ENCODE measurements around the gene SNX9. TPM values are rescaled to one million over a fixed set of nuclear protein-coding genes. Genes with fewer than 3 reads are reported as not detected.

The SNX9 gene
- total RNA-seq, 2 donors from 2014 or later, result 37.3 to 81.7 TPM

DNA sequence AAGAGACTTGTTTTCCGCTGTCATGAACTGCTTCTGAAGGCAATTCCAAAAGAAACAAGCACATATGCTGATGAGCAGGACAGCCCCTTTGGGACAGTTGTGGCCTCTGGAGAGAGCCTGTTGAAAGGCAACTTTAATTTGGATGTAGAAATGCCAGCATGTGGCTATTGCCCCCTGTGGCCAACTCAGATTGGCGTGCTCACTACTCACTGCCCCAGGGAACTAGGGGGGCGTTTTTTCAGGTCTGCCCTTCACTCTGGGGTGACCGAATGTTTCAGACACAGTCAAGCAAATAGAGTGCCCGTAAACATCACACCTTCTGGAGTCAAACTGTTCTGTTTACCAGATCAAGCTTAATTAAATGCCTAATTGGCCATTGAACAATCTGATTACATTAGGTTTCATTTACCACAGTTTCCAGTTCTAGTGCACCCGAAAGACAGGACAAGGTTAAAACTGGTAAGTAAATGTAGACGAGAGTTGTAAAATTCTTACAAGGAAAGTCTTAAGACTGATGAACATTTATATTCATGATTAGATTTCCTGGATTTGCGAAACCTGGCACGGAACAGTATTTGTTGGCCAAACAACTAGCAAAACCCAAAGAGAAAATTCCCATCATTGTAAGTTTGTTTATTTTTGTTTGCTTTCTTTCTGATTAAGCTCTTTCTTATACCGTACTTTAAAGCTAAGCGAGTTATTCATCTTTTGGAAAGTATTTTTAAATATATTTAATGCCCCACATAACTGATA, 82.7 kb downstream of the SNX9 start:
- intact Hi-C loops (cut with DNase I), result no loop called here
- no peak overlapping the region for H3K9ac ChIP-seq (ENCODE audit: low read depth in 2 of 2, low read length in 2 of 2)
- no peaks in the 10 kb centered on the region for H3K9me3 ChIP-seq
- peaks cover 8% of the 10 kb centered on the region for H3K36me3 ChIP-seq
- no peaks in the 10 kb centered on the region for H3K4me1 ChIP-seq
- H3K27ac ChIP-seq, result no peak overlapping the region
- H3K4me3 ChIP-seq, result no peak overlapping the region
- DNase-seq, result no peak
- no peaks in the 10 kb centered on the region for H3K27me3 ChIP-seq
- TF ChIP-seq, protein P1, sequence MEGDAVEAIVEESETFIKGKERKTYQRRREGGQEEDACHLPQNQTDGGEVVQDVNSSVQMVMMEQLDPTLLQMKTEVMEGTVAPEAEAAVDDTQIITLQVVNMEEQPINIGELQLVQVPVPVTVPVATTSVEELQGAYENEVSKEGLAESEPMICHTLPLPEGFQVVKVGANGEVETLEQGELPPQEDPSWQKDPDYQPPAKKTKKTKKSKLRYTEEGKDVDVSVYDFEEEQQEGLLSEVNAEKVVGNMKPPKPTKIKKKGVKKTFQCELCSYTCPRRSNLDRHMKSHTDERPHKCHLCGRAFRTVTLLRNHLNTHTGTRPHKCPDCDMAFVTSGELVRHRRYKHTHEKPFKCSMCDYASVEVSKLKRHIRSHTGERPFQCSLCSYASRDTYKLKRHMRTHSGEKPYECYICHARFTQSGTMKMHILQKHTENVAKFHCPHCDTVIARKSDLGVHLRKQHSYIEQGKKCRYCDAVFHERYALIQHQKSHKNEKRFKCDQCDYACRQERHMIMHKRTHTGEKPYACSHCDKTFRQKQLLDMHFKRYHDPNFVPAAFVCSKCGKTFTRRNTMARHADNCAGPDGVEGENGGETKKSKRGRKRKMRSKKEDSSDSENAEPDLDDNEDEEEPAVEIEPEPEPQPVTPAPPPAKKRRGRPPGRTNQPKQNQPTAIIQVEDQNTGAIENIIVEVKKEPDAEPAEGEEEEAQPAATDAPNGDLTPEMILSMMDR (IDR thresholded peaks at IDR 0.05), result no peak

DNA sequence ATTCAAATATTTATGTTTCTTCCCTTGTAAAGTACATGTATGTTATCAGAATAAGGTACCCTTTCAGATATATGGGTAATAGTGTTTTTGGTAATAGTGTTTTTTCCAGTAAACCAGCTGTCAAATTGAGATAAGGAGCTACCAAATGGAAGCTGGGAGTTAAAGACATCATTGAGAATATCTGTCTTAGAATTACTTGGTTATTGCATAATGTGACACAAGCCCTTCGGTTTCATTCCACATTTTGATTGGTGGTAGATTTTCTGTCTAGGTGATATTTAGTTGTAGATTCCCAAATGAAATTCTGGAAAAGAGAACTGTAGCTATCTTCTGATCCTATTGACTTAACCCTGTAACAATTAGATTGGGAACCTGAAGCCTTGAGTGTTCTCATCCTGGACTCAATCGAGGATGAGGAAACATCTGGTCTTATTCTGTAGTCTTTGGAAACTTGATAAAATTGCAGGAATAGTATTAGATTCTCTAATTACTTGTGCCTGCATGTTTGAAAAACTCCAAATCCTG, 83.6 kb downstream of the SNX9 start:
- Histone ChIP-seq H3K9me3 (no peaks in the 10 kb centered on the region), H3K9ac (ENCODE audit: low read depth in 2 of 2, low read length in 2 of 2) (no peak overlapping the region), H3K4me3 (no peak overlapping the region), H3K36me3 (peaks cover 8% of the 10 kb centered on the region), H3K27me3 (no peaks in the 10 kb centered on the region), H3K27ac (no peak overlapping the region), H3K4me1 (no peaks in the 10 kb centered on the region)
- TF ChIP-seq, protein P1 (IDR thresholded peaks at IDR 0.05), result no peak
- DNase-seq, result no peak
- intact Hi-C loops (cut with DNase I), result no loop called here

DNA sequence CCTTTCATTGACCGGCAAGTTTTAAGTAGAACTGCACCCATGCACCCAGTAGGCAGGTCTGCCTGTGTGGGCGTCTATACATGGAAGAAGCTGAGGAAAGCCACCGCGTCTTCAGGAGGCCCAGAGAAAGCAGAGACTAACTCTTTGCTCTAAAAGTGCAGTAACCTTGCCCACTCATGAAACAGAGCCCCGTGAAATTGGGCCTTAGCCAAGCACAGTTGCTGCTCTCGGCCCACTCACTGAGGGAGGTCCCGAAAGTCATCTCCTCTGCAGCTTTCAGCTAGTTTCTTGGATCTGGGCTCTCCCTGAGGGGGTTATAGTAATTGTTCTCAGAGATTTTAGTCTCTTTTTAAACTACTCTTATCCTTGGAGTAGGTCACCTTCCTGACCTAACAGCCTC, 84.6 kb downstream of the SNX9 start:
- H3K9ac ChIP-seq (ENCODE audit: low read depth in 2 of 2, low read length in 2 of 2), result no peak overlapping the region
- no peaks in the 10 kb centered on the region for H3K9me3 ChIP-seq
- TF ChIP-seq, protein P1 (IDR thresholded peaks at IDR 0.05), result no peak
- no peak for DNase-seq
- H3K27ac ChIP-seq, result no peak overlapping the region
- no peaks in the 10 kb centered on the region for H3K4me1 ChIP-seq
- intact Hi-C loops (cut with DNase I), result no loop called here
- no peaks in the 10 kb centered on the region for H3K27me3 ChIP-seq
- H3K4me3 ChIP-seq, result no peak overlapping the region
- peaks cover 8% of the 10 kb centered on the region for H3K36me3 ChIP-seq

DNA sequence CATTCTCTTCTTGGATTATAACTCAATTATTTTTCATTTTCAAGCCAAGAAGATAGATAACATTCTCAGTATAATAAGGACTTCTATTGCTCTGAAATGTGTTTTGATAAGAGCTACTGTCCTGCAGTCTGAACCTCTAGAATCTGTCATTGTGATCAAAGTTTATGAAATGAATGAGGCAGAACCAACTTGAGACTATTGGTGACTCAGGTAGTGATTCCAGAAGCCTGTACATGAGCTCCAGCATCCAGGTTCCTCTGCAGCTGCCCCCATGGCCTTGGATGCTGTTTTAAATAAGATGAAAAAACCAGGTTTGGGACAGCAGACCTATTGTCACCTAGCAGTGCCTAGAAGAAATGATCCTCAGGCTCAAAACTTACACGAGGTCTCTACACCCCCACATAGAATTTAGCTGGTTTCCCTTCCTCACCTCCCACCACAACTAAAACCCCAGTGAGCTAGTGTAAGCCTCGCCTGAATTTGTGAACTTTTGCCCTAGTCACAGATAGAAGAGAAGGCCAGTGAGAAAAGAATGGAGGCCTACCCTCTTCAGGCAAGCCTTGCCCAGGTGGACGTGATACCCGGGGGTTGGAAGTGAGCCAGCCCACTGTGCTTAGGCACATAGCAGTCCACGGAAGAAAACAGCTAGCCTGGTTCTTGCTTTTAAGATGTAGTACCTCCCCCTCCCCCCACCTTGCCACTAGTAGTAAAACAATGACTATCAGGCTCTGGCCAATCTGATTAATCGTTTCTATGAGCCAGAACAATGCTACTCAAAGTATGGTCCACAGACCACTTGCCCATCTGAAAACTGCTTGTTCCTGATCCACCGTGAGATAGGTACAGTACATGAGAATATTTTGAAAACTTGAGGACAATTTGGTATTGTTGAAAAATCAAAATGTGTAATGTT, 85.6 kb downstream of the SNX9 start:
- DNase-seq, result no peak
- TF ChIP-seq, protein P1 (IDR thresholded peaks at IDR 0.05), result no peak
- no peak overlapping the region for H3K4me3 ChIP-seq
- H3K9ac ChIP-seq (ENCODE audit: low read depth in 2 of 2, low read length in 2 of 2), result no peak overlapping the region
- H3K27ac ChIP-seq, result no peak overlapping the region
- H3K4me1 ChIP-seq, result no peaks in the 10 kb centered on the region
- intact Hi-C loops (cut with DNase I), result no loop called here
- peaks cover 8% of the 10 kb centered on the region for H3K36me3 ChIP-seq
- no peaks in the 10 kb centered on the region for H3K9me3 ChIP-seq
- H3K27me3 ChIP-seq, result no peaks in the 10 kb centered on the region

DNA sequence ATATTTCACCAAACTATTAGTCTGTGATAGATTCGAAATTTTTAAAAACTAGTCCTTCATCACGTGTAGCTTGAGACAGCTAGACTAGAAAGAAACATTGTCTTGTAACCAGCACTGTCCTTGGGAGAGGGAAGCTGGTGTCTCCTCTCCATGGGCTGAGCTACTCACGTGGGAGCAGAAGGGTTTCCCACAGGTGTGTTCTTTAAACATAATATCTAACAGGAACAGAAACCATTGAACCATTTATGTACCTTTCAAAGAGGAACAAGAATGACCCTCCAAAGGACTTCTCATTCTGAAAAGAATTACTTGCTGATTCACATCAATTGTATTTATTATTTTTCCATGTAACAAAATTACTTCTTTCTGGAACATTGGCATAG, 86.2 kb downstream of the SNX9 start:
- peaks cover 8% of the 10 kb centered on the region for H3K36me3 ChIP-seq
- H3K27ac ChIP-seq, result no peak overlapping the region
- intact Hi-C loops (cut with DNase I), result no loop called here
- H3K9me3 ChIP-seq, result no peaks in the 10 kb centered on the region
- DNase-seq, result no peak
- H3K9ac ChIP-seq (ENCODE audit: low read depth in 2 of 2, low read length in 2 of 2), result no peak overlapping the region
- H3K4me1 ChIP-seq, result no peaks in the 10 kb centered on the region
- H3K4me3 ChIP-seq, result no peak overlapping the region
- H3K27me3 ChIP-seq, result no peaks in the 10 kb centered on the region
- TF ChIP-seq, protein P1 (IDR thresholded peaks at IDR 0.05), result no peak
